HepG2 (cell line): ENCODE data around the gene PIGK. TPM values are rescaled to one million over a fixed set of nuclear protein-coding genes. Genes with fewer than 3 reads are reported as not detected.

Experiments
- ATAC-seq: fragments of 200-7000 bp; cut with Tn5 transposase; 3 replicates; pipeline ENCODE4 v1.9.1; 2020; ENCODE audit warnings: mild to moderate bottlenecking, moderate library complexity
- BruUV-seq: library from RNA; stranded (reverse); fragments of 400-500 nt; replicated peaks from 2 replicates; lab custom pipeline; 2021; lab: Mats Ljungman, UMichigan
- CTCF ChIA-PET: fragments of 300-600 bp; formaldehyde crosslinking; extraction: SDS; loops from one replicate; lab custom pipeline; 2021; ENCODE audit warnings: low total read pairs, inconsistent platforms, low intra/inter-chr PET ratio; lab: Yijun Ruan, JAX
- POLR2A ChIA-PET: fragments of 350-600 bp; sonication (Branson Sonifier 250); formaldehyde crosslinking; loops from one replicate; lab custom pipeline; 2020; ENCODE audit warnings: antibody characterized with exemption, inconsistent platforms; lab: Yijun Ruan, JAX
- DNase-seq: peaks from one replicate; pipeline ENCODE4 v3.0.0-alpha.2; 2015; ENCODE audit warnings: low spot score
- FAIRE-seq: peaks from 3 replicates; lab custom pipeline; 2011; peaks lifted over from hg19 to GRCh38; lab: Jason Lieb, UNC
- H2AFZ ChIP-seq: one replicate; pipeline ENCODE4 v1.6.1; 2011; ENCODE audit warnings: low read length, inconsistent platforms
- H3K27ac ChIP-seq: fragments of 300-600 bp; 3 replicates; pipeline ENCODE4 v1.8.0; 2011; ENCODE audit warnings: mixed run types, mild to moderate bottlenecking, mixed read lengths, low read length, inconsistent platforms; ENCODE audit not compliant: insufficient read depth; ENCODE audit errors: extremely low read length
- H3K27me3 ChIP-seq, 2 experiments: fragments of 200-600 bp in 1 of 2; 2 replicates in 1 of 2; 3 replicates in 1 of 2; pipeline versions ENCODE4 v1.6.0 to v1.8.0; 2011; ENCODE audit warnings: low read length in 2 of 2, mild to moderate bottlenecking in 2 of 2, moderate library complexity in 2 of 2, inconsistent platforms in 1 of 2; ENCODE audit not compliant: insufficient read depth in 2 of 2, control insufficient read depth in 1 of 2
- H3K36me3 ChIP-seq, 2 experiments: fragments of 200-600 bp in 1 of 2; replicated peaks in 1 of 2; 2 replicates in 1 of 2; 3 replicates in 1 of 2; pipeline versions ENCODE4 v1.5.1 to v1.8.0; 2011; ENCODE audit warnings: low read length in 2 of 2, inconsistent platforms in 1 of 2; ENCODE audit not compliant: insufficient read depth in 2 of 2, control insufficient read depth in 1 of 2
- H3K4me1 ChIP-seq: 2 replicates; pipeline ENCODE4 v1.5.1; 2012; ENCODE audit warnings: low read length, inconsistent platforms; ENCODE audit not compliant: insufficient read depth
- H3K4me2 ChIP-seq: 2 replicates; pipeline ENCODE4 v1.6.0; 2011; ENCODE audit warnings: low read depth, low read length, inconsistent platforms
- H3K4me3 ChIP-seq, 3 experiments: fragments of 200-600 bp in 1 of 3; sonication (generic), shearing (Covaris generic) in 1 of 3; replicated peaks in 1 of 3; 2 replicates each; pipeline ENCODE4 v1.5.1; 2011 to 2016; ENCODE audit warnings: low read length in 3 of 3, inconsistent platforms in 2 of 3, low read depth in 2 of 3, mild to moderate bottlenecking in 2 of 3, control low read depth in 1 of 3, mixed read lengths in 1 of 3; ENCODE audit not compliant: insufficient read depth in 1 of 3
- H3K79me2 ChIP-seq: one replicate; pipeline ENCODE4 v1.6.1; 2011; ENCODE audit warnings: low read length, inconsistent platforms; ENCODE audit not compliant: insufficient read depth
- H3K9ac ChIP-seq: 2 replicates; pipeline ENCODE4 v1.6.0; 2011; ENCODE audit warnings: mild to moderate bottlenecking, low read depth, low read length, inconsistent platforms; ENCODE audit not compliant: insufficient read depth
- H3K9me3 ChIP-seq: 2 replicates; pipeline ENCODE4 v1.5.1; 2012; ENCODE audit warnings: mild to moderate bottlenecking, low read length
- H4K20me1 ChIP-seq: 2 replicates; pipeline ENCODE4 v1.6.0; 2011; ENCODE audit warnings: inconsistent platforms, mild to moderate bottlenecking, low read length, moderate library complexity; ENCODE audit not compliant: insufficient read depth
- CEBPB ChIP-seq: IDR thresholded peaks from 2 replicates; pipeline ENCODE4 v1.6.1; 2011; ENCODE audit warnings: low read depth, low read length, improper control_type of control experiment, borderline replicate concordance
- FOXK1 ChIP-seq: sonication (generic); formaldehyde crosslinking; IDR thresholded peaks from 2 replicates; pipeline ENCODE4 v1.4.0; 2020; ENCODE audit warnings: low read depth, missing genetic modification reagents, borderline replicate concordance
- HES4 ChIP-seq: sonication (generic); formaldehyde crosslinking; IDR thresholded peaks from 2 replicates; pipeline ENCODE4 v1.9.0; 2021; ENCODE audit warnings: mild to moderate bottlenecking, missing genetic modification reagents, borderline replicate concordance
- KAT7 ChIP-seq: IDR thresholded peaks from 2 replicates; pipeline ENCODE4 v1.6.1; 2018; ENCODE audit warnings: borderline replicate concordance, missing compliant biosample characterization
- NFATC3 ChIP-seq: sonication (generic); formaldehyde crosslinking; IDR thresholded peaks from 2 replicates; pipeline ENCODE4 v1.5.1; 2020; ENCODE audit warnings: mild to moderate bottlenecking, missing genetic modification reagents
- NFKB2 ChIP-seq: sonication (generic); formaldehyde crosslinking; IDR thresholded peaks from 2 replicates; pipeline ENCODE4 v1.4.0; 2020; ENCODE audit warnings: missing genetic modification reagents, borderline replicate concordance
- NRL ChIP-seq: sonication (generic); formaldehyde crosslinking; IDR thresholded peaks from 2 replicates; pipeline ENCODE4 v1.5.0; 2020; ENCODE audit warnings: missing genetic modification reagents, mild to moderate bottlenecking, moderate library complexity, borderline replicate concordance
- PRPF4 ChIP-seq: fragments of 200-400 bp; formaldehyde crosslinking; IDR thresholded peaks from 2 replicates; pipeline ENCODE4 v1.6.1; 2016; ENCODE audit warnings: low read length, low read depth; ENCODE audit not compliant: poor library complexity, severe bottlenecking
- RXRB ChIP-seq: IDR thresholded peaks from 2 replicates; pipeline ENCODE4 v1.6.1; 2016; ENCODE audit warnings: borderline replicate concordance, missing genetic modification reagents, missing compliant biosample characterization
- SETDB1 ChIP-seq: sonication (generic); formaldehyde crosslinking; IDR thresholded peaks from 2 replicates; pipeline ENCODE4 v1.5.1; 2020; ENCODE audit warnings: missing genetic modification reagents, mild to moderate bottlenecking, borderline replicate concordance
- XBP1 ChIP-seq: sonication (generic); formaldehyde crosslinking; IDR thresholded peaks from 2 replicates; pipeline ENCODE4 v1.5.0; 2020; ENCODE audit warnings: missing genetic modification reagents
- ZNF143 ChIP-seq: sonication (generic); formaldehyde crosslinking; IDR thresholded peaks from 2 replicates; pipeline ENCODE4 v1.4.0; 2020; ENCODE audit warnings: missing genetic modification reagents
- ZNF75D ChIP-seq: sonication (generic); formaldehyde crosslinking; IDR thresholded peaks from 2 replicates; pipeline ENCODE4 v1.8.1; 2023; ENCODE audit warnings: missing genetic modification reagents, mild to moderate bottlenecking, borderline replicate concordance
- ZNF879 ChIP-seq: sonication (generic); formaldehyde crosslinking; IDR thresholded peaks from 2 replicates; pipeline ENCODE4 v1.8.1; 2023; ENCODE audit warnings: missing genetic modification reagents
- WGBS: methylation state at CpG from one replicate; pipeline ENCODE4 v1.1.6; 2017; ENCODE audit warnings: low lambda C conversion rate; 5-methylcytosine and 5-hydroxymethylcytosine counted together
- in situ Hi-C: cut with HindIII; loops from 2 replicates; pipeline ENCODE4 v1.10.0; 2017; ENCODE audit warnings: low pct_unique_long_range_greater_than_20kb; ENCODE audit not compliant: extremely low pct_ligation_motif_present
- intact Hi-C: fragments of 100-400 bp; cut with micrococcal nuclease; formaldehyde crosslinking; loops from one replicate; pipeline ENCODE4 v1.10.0; 2022; ENCODE audit not compliant: unreplicated experiment
- polyA plus RNA-seq, 8 experiments: library from polyadenylated mRNA; depleted of rRNA in 3 of 8; stranded (reverse) in 7 of 8; unstranded in 1 of 8; fragments of >200 nt; fragmentation: Illumina TruSeq in 4 of 8; extraction: Trizol in 4 of 8; gene quantifications; 2 replicates each; pipeline versions ENCODE4 v1.2.1 to v1.2.3, GENCODE V29; 2011 to 2016; ENCODE audit warnings: low read depth in 4 of 8, missing spikeins in 1 of 8, mixed read lengths in 1 of 8; ENCODE audit not compliant: insufficient read depth in 1 of 8
- total RNA-seq, 5 experiments: library from RNA; depleted of rRNA; stranded (reverse); fragments of >200 nt; fragmentation: Illumina TruSeq; extraction: Trizol; gene quantifications; 2 replicates each; pipeline ENCODE4 v1.2.3, GENCODE V29; 2016; ENCODE audit warnings: low read depth in 1 of 5
- TF ChIP-seq, protein P1 (sequence below): IDR thresholded peaks from 2 replicates; pipeline ENCODE4 v1.6.1; 2012; ENCODE audit warnings: inconsistent platforms
- TF ChIP-seq, protein P2 (sequence below): sonication (generic); formaldehyde crosslinking; IDR thresholded peaks from 2 replicates; pipeline ENCODE4 v1.5.0; 2020; ENCODE audit warnings: mild to moderate bottlenecking, missing genetic modification reagents
- TF ChIP-seq, protein P3 (sequence below): sonication (generic); formaldehyde crosslinking; IDR thresholded peaks from 2 replicates; pipeline ENCODE4 v1.5.0; 2020; ENCODE audit warnings: mild to moderate bottlenecking, missing genetic modification reagents, moderate library complexity
- TF ChIP-seq, protein P4 (sequence below): sonication (generic); formaldehyde crosslinking; IDR thresholded peaks from 2 replicates; pipeline ENCODE4 v1.5.0; 2020; ENCODE audit warnings: missing genetic modification reagents
- TF ChIP-seq, protein P5 (sequence below): IDR thresholded peaks from 2 replicates; pipeline ENCODE4 v1.6.1; 2016; ENCODE audit warnings: low read depth, control low read depth

The PIGK gene
- total and polyA plus RNA-seq, 2 of the 13 experiments (the other 11 are each of a cell fraction or from before 2014, with no cell fraction given): 14.7 to 38.5 TPM

DNA sequence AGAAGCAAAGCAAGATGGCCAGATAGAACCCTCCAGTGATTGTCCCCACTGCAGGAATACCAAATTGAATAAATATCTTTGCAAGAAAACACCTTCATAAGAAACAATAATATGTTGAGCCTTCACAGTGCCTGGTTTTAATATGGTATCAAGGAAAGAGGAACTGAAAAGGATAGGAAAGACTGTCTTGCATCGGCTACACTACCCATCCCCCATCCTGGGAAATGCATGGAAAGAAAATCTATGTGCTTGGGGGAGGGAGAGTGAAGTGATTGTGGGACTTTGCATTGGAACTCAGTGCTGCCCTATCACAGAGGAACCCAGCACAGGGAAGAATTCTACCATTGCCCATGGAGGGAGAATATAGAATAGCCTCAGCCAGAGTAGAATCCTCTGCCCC is 34.0 kb upstream of the PIGK start:
- ATAC-seq: no peak
- H3K4me3 ChIP-seq: no peak overlapping the region
- H2AFZ ChIP-seq: no peak overlapping the region
- intact Hi-C loops: no loop called here
- POLR2A ChIA-PET: no interaction called here
- in situ Hi-C loops: no loop called here
- H3K79me2 ChIP-seq: no peaks in the 10 kb centered on the region
- CTCF ChIA-PET: no interaction called here
- no peaks in the 10 kb centered on the region for H4K20me1 ChIP-seq
- FAIRE-seq: no peak
- WGBS: 0% methylated on average over 1 of the region's 1 CpG
- no peak for DNase-seq
- H3K27ac ChIP-seq: no peak overlapping the region
- no peaks in the 10 kb centered on the region for H3K27me3 ChIP-seq
- peaks cover 7% of the 10 kb centered on the region; the same call in 1 of the 2 replicates for H3K9me3 ChIP-seq
- H3K4me1 ChIP-seq: no peaks in the 10 kb centered on the region
- H3K36me3 ChIP-seq: no peaks in the 10 kb centered on the region
- no peak overlapping the region for H3K9ac ChIP-seq
- TF ChIP-seq, protein P1, sequence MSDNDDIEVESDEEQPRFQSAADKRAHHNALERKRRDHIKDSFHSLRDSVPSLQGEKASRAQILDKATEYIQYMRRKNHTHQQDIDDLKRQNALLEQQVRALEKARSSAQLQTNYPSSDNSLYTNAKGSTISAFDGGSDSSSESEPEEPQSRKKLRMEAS: no peak
- TF ChIP-seq XBP1 (no peak), KAT7 (no peak), ZNF143 (CRISPR knock-in tag) (no peak), HES4 (CRISPR knock-in tag) (no peak), FOXK1 (CRISPR knock-in tag) (no peak), CEBPB (no peak), PRPF4 (no peak), NFKB2 (CRISPR knock-in tag) (no peak), NFATC3 (CRISPR knock-in tag) (no peak), SETDB1 (CRISPR knock-in tag) (no peak), ZNF879 (CRISPR knock-in tag) (no peak), ZNF75D (CRISPR knock-in tag) (no peak), NRL (CRISPR knock-in tag) (no peak), RXRB (CRISPR knock-in tag) (no peak)
- TF ChIP-seq, protein P2, sequence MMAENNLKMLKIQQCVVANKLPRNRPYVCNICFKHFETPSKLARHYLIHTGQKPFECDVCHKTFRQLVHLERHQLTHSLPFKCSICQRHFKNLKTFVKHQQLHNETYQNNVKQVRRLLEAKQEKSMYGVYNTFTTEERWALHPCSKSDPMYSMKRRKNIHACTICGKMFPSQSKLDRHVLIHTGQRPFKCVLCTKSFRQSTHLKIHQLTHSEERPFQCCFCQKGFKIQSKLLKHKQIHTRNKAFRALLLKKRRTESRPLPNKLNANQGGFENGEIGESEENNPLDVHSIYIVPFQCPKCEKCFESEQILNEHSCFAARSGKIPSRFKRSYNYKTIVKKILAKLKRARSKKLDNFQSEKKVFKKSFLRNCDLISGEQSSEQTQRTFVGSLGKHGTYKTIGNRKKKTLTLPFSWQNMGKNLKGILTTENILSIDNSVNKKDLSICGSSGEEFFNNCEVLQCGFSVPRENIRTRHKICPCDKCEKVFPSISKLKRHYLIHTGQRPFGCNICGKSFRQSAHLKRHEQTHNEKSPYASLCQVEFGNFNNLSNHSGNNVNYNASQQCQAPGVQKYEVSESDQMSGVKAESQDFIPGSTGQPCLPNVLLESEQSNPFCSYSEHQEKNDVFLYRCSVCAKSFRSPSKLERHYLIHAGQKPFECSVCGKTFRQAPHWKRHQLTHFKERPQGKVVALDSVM: no peak
- TF ChIP-seq, protein P3, sequence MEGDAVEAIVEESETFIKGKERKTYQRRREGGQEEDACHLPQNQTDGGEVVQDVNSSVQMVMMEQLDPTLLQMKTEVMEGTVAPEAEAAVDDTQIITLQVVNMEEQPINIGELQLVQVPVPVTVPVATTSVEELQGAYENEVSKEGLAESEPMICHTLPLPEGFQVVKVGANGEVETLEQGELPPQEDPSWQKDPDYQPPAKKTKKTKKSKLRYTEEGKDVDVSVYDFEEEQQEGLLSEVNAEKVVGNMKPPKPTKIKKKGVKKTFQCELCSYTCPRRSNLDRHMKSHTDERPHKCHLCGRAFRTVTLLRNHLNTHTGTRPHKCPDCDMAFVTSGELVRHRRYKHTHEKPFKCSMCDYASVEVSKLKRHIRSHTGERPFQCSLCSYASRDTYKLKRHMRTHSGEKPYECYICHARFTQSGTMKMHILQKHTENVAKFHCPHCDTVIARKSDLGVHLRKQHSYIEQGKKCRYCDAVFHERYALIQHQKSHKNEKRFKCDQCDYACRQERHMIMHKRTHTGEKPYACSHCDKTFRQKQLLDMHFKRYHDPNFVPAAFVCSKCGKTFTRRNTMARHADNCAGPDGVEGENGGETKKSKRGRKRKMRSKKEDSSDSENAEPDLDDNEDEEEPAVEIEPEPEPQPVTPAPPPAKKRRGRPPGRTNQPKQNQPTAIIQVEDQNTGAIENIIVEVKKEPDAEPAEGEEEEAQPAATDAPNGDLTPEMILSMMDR (CRISPR knock-in tag): no peak
- TF ChIP-seq, protein P4, sequence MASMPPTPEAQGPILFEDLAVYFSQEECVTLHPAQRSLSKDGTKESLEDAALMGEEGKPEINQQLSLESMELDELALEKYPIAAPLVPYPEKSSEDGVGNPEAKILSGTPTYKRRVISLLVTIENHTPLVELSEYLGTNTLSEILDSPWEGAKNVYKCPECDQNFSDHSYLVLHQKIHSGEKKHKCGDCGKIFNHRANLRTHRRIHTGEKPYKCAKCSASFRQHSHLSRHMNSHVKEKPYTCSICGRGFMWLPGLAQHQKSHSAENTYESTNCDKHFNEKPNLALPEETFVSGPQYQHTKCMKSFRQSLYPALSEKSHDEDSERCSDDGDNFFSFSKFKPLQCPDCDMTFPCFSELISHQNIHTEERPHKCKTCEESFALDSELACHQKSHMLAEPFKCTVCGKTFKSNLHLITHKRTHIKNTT (CRISPR knock-in tag): no peak
- TF ChIP-seq, protein P5, sequence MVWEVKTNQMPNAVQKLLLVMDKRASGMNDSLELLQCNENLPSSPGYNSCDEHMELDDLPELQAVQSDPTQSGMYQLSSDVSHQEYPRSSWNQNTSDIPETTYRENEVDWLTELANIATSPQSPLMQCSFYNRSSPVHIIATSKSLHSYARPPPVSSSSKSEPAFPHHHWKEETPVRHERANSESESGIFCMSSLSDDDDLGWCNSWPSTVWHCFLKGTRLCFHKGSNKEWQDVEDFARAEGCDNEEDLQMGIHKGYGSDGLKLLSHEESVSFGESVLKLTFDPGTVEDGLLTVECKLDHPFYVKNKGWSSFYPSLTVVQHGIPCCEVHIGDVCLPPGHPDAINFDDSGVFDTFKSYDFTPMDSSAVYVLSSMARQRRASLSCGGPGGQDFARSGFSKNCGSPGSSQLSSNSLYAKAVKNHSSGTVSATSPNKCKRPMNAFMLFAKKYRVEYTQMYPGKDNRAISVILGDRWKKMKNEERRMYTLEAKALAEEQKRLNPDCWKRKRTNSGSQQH (CRISPR knock-in tag): no peak
- TF ChIP-seq, all 625 proteins: peak for 0
- H3K4me2 ChIP-seq: no peak overlapping the region
- BruUV-seq: no TSS peak
